Suppressor macrophage treated with lipopolysaccharide for 1 hour (primary cell): ENCODE measurements around the gene SOAT2.

Source experiments
- DNase-seq, 3 donors: peaks; one replicate each; pipeline ENCODE4 v3.0.0-alpha.2; 2020 to 2022

Gene SOAT2, protein sequence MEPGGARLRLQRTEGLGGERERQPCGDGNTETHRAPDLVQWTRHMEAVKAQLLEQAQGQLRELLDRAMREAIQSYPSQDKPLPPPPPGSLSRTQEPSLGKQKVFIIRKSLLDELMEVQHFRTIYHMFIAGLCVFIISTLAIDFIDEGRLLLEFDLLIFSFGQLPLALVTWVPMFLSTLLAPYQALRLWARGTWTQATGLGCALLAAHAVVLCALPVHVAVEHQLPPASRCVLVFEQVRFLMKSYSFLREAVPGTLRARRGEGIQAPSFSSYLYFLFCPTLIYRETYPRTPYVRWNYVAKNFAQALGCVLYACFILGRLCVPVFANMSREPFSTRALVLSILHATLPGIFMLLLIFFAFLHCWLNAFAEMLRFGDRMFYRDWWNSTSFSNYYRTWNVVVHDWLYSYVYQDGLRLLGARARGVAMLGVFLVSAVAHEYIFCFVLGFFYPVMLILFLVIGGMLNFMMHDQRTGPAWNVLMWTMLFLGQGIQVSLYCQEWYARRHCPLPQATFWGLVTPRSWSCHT

GRCh38 chr12:53102883-53103807 lies at the start of gene SOAT2:
Gene SOAT2 (plus strand): TSS chr12:53103486. CDS start chr12:53103578, 92 bp downstream.
- no peak for DNase-seq

DNA sequence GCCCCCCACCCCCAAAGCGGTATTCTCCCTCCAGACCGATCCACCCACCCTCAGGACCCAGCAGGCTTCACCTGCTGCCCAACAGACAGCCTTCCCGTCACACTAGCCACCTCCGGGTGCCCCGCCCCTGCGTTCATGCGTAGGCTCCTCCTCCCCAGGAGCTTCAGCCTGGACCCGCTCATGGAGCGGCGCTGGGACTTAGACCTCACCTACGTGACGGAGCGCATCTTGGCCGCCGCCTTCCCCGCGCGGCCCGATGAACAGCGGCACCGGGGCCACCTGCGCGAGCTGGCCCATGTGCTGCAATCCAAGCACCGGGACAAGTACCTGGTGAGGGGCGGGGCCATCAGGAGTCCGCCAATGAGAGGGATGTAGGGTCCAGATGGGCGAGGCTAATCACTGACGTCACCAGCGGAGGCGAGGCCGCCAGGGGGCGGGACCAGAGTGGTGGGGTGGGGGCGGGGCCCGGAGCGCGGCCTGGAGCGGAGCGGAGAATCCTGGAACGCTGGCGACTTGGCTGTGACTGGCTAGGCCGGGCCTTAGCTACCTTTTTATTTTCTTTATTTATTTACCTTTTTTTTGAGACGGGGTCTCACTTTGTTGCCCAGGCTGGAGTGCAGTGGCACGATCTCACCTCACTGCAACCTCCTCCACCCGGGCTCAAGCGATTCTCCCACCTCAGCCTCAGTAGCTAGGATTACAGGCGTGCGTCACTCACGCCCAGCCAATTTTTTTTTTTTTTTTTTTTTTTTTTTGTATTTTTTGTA lies 49.0 kb upstream of the SOAT2 start:
- DNase-seq: peak; percentile 92 to 96 (median 93)

GRCh38 chr12:53055471-53056266 lies 47.6 kb upstream of the SOAT2 start:
- DNase-seq: no peak

DNA sequence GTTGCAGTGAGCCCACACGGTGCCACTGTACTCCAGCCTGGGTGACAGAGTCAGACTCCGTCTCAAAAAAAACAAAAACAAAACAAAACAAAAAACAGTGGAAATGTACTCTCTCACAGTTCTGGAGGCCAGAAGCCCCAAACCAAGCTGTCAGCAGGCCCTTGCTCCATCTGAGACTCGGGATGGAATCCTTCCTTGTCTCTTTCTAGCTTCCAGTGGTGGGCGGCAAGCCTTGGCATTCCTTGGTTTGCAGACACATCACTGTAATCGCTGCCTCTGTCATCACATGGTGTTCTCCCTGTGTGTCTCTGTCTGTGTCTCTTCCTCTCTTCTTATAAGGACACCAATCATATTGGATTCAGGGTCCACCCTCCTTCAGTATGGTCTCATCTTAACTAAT lies 47.0 kb upstream of the SOAT2 start:
- no peak for DNase-seq

DNA sequence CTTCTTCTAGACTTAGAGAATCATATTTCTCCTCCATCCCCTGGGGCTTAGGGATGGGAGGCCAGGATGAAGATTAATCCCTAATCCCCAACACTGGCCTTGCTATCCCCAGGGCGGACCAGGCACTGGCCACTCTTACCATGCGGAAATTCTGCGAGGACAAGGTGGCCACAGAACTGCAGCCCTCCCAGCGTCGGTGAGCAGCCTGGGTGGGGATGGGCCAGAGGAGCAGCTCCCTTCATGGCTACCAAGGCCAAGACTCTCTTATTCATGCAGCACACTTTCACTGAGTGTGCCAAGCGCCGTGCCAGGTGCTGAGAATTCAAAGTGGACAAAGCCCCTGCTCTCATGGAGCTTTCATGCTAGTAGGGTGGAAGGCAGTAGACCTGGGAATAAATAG lies 46.4 kb upstream of the SOAT2 start:
- DNase-seq: no peak

DNA sequence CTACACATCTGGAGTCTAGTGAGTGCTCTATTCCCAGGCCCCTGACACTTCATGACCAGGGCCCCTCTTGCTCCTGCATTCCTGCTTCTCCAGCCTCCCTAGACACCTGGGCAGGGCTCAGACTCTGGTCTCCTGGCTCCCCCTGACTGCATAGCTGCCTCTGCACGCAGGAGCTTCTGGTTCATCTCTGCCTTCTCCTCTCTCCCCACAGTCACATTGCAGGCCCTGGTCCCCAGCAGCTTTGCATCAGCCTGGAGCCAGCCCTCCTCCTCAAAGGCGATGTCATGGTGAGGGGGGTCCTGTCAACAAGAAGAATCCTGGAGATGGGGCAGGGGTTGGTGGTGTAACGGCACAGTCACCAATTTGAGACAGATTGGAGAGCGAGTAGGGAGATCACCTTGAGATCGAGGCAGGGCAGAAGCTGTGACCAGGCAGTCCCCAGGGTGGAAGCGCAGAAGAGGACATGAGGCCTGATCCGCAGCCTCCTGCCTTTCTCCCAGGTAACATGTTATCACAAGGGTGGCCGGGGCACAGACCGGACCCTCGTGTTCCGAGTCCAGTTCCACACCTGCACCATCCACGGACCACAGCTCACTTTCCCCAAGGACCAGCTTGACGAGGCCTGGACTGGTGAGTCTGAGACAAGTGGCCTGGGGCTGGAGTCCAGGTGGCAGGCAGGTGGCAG lies 45.3 kb upstream of the SOAT2 start:
- no peak for DNase-seq

GRCh38 chr12:53058674-53059433 lies 44.4 kb upstream of the SOAT2 start:
- no peak for DNase-seq

DNA sequence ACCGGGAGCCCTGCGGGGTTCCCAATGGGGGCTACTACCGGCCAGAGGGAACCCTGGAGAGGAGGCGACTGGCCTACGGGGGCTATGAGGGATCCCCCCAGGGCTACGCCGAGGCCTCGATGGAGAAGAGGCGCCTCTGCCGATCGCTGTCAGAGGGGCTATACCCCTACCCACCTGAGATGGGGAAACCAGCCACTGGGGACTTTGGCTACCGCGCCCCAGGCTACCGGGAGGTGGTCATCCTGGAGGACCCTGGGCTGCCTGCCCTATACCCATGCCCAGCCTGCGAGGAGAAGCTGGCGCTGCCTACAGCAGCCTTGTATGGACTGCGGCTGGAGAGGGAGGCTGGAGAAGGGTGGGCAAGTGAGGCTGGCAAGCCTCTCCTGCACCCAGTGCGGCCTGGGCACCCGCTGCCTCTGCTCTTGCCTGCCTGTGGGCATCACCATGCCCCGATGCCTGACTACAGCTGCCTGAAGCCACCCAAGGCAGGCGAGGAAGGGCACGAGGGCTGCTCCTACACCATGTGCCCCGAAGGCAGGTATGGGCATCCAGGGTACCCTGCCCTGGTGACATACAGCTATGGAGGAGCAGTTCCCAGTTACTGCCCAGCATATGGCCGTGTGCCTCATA lies 43.7 kb upstream of the SOAT2 start:
- no peak for DNase-seq

DNA sequence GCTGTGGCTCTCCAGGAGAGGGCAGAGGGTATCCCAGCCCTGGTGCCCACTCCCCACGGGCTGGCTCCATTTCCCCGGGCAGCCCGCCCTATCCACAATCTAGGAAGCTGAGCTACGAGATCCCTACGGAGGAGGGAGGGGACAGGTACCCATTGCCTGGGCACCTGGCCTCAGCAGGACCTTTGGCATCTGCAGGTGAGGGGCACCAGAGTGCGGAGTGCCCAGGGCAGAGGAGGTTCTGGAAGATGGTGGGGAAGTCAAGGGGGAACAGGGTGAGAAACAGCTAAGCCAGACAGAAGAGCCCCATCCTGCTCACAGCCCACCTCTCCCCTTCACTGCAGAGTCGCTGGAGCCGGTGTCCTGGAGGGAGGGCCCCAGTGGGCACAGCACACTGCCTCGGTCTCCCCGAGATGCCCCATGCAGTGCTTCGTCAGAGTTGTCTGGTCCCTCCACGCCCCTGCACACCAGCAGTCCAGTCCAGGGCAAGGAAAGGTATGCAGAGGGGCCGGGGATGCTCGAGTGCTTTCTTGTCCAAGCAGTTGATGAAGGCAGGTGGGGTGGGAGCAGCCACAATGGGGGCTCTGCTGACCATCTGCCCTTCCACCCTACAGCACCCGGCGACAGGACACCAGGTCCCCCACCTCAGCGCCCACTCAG lies 43.1 kb upstream of the SOAT2 start:
- no peak for DNase-seq

DNA sequence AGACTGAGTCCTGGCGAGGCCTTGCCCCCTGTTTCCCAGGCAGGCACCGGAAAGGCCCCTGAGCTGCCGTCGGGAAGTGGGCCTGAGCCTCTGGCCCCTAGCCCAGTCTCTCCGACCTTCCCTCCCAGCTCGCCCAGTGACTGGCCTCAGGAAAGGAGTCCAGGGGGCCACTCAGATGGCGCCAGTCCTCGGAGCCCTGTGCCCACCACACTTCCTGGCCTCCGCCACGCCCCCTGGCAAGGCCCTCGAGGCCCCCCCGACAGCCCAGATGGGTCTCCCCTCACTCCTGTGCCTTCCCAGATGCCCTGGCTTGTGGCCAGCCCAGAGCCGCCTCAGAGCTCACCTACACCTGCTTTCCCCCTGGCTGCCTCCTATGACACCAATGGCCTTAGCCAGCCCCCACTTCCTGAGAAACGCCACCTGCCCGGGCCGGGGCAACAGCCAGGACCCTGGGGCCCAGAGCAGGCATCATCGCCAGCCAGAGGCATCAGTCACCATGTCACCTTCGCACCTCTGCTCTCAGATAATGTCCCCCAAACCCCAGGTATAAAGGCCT lies 42.5 kb upstream of the SOAT2 start:
- no peak for DNase-seq

DNA sequence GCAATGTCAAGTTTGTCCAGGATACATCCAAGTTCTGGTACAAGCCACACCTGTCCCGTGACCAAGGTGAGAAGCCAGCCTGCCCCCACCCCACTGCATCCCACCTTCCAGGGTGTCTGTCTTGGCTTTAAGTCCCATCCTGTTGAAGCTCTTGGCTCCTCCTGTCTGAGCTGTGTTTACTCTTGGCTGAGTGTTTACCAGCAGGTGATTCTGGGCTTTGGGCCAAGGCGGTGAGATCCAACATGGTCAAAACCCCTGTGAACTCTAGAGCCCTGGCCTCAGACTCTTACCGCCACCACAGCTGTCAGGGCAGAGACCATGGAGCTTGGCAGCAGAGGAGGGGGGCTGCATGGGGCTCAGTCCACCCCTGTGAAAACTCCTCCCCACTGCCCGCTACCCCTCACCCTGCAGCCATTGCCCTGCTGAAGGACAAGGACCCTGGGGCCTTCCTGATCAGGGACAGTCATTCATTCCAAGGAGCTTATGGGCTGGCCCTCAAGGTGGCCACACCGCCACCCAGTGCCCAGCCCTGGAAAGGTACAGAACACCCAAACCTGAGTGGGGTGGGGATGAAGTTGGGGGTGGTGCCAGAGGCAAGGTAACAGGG lies 41.8 kb upstream of the SOAT2 start:
- DNase-seq: no peak

DNA sequence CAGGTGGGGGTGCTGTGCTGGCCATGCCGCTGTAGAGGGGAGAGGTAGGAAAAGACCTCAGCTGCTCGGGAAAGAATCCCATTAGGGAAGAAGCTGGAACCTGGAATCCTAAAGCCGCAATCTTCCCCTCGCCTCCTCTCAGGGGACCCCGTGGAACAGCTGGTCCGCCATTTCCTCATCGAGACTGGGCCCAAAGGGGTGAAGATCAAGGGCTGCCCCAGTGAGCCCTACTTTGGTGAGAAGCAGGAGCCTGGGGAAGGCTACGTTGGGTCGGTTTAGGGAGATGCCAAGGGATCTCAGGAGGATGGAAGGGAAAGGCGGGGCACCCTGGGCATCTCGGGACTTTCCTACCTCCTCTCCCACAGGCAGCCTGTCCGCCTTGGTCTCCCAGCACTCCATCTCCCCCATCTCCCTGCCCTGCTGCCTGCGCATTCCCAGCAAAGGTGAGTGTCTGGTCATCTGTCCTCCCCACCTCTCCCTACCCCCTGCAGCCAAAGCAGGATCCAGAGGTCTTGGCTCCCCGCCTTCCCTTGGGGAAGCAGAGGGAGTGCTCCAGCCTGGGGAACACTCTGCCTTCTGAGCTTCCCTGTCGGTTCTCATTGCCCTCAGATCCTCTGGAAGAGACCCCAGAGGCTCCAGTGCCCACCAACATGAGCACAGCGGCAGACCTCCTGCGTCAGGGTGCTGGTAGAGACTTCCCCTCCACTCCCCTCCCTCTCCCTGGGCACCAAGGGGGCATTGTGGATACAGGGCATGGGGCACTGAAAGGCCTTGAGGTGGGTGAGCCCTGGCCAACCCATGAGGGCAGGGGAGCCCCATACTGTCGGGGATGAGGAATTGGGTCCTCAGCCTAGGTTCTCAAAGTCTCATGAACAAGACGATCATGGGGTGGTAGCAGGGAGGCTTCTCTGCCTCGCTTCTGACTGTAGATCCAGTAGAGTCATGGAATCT lies 41.0 kb upstream of the SOAT2 start:
- DNase-seq: no peak

DNA sequence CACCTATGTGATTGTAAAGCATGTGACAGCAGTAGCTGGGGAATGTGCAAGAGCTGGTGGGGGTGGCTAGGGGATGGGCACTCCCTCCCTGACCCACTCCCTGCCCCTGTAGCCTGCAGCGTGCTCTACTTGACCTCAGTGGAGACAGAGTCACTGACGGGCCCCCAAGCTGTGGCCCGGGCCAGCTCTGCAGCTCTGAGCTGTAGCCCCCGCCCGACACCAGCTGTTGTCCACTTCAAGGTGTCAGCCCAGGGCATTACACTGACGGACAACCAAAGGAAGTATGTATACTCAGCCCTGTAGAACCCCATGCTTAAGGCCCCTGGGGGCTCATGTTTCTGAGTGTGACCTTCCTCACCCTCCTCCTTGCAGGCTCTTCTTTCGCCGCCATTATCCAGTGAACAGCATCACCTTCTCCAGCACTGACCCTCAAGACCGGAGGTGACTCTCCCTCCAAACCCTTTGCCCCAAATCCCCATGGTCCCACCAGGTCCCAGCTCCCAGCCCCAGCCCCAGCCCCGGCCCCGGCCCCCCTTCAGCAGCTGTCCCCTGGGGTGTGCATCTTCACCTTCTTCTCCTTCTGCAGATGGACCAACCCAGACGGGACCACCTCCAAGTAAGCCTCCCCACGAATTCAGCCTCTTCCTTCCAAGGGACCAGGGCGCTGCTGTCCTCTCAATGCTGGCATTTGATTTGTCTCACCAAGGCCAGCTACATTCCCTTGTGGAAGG lies 40.1 kb upstream of the SOAT2 start:
- DNase-seq: no peak

DNA sequence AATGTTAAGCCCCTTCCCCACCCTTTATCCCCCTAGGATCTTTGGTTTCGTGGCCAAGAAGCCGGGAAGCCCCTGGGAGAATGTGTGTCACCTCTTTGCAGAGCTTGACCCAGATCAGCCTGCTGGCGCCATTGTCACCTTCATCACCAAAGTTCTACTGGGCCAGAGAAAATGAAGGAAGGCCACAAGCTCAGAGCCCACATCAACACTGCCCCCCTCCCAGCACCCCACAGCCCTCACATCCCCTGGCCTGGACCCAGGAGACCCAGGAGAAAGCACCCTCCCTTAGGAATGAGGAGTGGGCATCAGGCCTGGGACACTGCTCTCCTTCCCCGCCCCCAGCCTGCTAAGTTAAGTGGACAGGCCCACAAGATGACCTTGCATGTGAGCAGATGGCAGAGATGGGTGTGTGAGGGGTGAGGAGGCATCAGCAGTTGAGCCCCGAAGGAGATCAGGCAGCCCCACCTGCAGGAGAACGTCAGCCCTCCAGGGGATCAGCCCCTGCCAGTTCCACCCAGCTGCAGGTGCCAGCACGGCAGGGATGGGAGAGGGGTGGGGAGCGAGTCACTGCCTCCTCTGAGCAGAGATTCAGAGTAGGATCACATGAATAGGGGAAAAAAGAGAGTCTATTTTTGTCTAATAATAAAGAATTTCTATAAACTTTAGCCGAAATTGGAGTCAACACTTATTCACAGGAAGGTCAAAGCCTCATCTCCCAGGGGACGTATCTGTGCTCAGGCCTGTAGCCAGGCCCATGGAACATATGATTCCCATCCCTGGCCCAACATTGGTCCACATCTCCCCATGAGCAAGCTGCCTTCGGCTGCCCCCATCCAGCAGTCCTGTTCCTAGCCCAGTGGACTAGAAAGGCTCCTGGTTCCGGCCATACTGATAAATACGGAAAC lies 39.3 kb upstream of the SOAT2 start:
- no peak for DNase-seq

DNA sequence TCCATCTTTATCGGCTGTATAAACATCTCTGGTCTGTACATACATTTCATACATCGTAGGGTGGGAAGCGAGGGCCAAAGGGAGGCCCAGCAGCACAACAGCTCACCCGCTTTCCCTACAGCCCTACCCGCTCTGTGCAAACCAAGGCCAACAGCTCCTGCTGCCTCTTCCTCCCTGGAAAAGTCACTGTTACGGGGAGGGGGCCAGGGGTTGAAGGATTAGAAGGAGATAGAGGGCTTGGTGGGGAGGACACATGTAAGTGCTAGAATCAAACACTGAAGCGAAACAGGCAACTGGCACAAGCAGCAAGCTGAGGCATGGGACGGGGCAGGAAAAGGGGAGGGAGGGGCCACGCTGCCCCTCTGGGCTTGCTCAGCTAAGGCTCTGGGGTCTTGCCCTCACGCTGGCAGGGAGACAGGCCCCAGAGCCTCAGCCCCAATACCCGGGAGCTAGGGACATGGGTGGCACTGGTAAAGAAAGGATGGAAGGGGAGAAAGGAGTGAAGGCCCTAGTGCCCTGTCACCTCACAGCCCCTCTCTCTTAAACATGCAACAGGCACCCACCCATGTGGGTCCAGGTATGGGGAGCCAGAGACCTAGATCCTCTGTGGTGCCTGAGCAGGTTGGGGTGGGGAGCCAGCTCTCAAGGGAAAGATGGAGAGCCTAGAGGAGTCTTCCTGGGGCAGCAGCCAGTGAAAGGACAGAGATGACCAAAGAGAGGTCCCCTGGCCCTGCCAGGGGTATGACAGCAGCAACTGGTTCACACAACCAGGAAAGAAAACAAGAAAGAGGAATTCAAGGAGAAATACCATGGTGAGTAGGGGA lies 38.5 kb upstream of the SOAT2 start:
- no peak for DNase-seq
